ENCODE data around the gene ATG4A. TPM values are rescaled to one million over a fixed set of nuclear protein-coding genes. Genes with fewer than 3 reads are reported as not detected.

ATG4A gene
- total RNA-seq, 4 donors from 2014 or later: 9.3 to 23.3 (median 11.1) TPM

DNA sequence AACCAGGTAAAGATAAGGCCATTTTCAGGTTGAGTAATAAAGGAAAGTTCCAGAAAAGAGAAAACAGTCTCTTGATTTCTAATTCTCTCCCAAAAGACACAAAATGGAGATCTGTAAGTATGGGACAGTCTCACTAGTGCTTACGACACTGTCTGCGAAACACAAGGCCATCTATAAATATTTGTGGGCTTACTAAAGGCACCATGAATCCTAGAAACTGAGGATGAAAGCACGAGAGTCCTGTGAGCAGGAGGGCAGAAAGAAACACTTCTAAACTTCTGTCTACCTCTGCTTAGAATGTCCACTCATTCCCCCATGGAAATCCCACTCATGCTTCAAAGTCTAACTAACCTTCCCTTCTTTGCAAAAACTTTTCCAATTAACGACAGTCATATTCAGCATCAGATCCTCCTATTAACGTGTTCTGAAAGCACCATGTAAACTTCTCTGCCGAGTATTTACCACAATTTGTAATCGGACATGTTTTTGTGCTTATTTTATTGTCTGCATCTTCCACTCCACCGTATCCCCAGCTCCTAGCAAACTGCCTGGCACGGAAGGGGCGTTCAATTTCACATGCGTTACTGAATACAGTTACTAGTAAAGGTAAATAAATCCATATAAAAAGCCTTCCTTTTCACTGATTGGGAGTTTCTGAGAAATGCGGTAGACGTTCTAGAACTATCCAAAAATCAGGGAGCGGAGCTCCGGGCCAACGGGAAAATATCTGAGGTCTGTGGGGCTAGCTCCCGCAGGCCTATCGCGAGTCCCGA lies 901 bp upstream of the ATG4A start:
- H3K36me3 ChIP-seq: peaks cover 0 to 8% (median 0%) of the 10 kb centered on the region in 3 donors
- H3K4me3 ChIP-seq: peak overlapping the region; percentile 41 to 69 (median 54)
- TF ChIP-seq, protein P1, sequence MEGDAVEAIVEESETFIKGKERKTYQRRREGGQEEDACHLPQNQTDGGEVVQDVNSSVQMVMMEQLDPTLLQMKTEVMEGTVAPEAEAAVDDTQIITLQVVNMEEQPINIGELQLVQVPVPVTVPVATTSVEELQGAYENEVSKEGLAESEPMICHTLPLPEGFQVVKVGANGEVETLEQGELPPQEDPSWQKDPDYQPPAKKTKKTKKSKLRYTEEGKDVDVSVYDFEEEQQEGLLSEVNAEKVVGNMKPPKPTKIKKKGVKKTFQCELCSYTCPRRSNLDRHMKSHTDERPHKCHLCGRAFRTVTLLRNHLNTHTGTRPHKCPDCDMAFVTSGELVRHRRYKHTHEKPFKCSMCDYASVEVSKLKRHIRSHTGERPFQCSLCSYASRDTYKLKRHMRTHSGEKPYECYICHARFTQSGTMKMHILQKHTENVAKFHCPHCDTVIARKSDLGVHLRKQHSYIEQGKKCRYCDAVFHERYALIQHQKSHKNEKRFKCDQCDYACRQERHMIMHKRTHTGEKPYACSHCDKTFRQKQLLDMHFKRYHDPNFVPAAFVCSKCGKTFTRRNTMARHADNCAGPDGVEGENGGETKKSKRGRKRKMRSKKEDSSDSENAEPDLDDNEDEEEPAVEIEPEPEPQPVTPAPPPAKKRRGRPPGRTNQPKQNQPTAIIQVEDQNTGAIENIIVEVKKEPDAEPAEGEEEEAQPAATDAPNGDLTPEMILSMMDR (IDR thresholded peaks at IDR 0.05): no peak
- no peak for TF ChIP-seq POLR2A (IDR thresholded peaks at IDR 0.05)
- TF ChIP-seq EP300 (IDR thresholded peaks at IDR 0.05): no peak
- H3K27ac ChIP-seq: peak overlapping the region; percentile 76 to 90 (median 82)
- DNase-seq (ENCODE audit: low spot score in 2 of 2): no peak
- no peaks in the 10 kb centered on the region for H3K27me3 ChIP-seq
- peaks cover 0 to 17% (median 0%) of the 10 kb centered on the region in 4 donors for H3K4me1 ChIP-seq
- no peaks in the 10 kb centered on the region for H3K9me3 ChIP-seq
- 1 to 46% methylated on average over 20 of the region's 20 CpGs for WGBS, 2 donors

DNA sequence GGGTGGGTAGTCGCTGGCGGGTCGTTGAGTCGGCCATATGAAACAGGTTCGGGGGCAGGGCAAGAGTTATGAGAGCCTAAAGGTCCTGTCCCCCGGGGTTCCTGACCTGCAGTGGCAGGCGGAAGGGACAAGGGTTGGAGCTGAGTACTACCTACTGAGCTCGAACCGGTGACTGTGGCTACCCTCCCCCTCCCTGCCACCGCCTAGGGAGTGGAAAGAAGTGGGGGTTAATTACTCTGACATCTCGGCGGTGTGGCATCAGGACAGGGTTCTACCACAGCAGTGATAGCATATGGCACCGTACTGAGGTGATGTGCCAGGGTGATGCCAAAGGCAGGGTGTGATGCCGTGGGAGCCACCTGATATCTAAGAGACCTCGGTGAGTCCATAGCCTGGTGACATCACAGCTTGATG lies 307 bp downstream of the ATG4A start:
- peaks cover 0 to 5% (median 0%) of the 10 kb centered on the region in 3 donors for H3K36me3 ChIP-seq
- H3K4me1 ChIP-seq: peaks cover 0 to 17% (median 0%) of the 10 kb centered on the region in 4 donors
- H3K9me3 ChIP-seq: no peaks in the 10 kb centered on the region
- no peaks in the 10 kb centered on the region for H3K27me3 ChIP-seq
- 0 to 51% methylated on average over 8 to 15 of the region's 15 CpGs for WGBS, 2 donors
- H3K4me3 ChIP-seq: peak overlapping the region; percentile 50 to 69 (median 57)
- H3K27ac ChIP-seq: peak overlapping the region; percentile 44 to 90 (median 56)
- DNase-seq (ENCODE audit: low spot score in 2 of 2): no peak
- TF ChIP-seq, protein P1 (IDR thresholded peaks at IDR 0.05): no peak
- TF ChIP-seq POLR2A (IDR thresholded peaks at IDR 0.05): no peak
- TF ChIP-seq EP300 (IDR thresholded peaks at IDR 0.05): no peak

DNA sequence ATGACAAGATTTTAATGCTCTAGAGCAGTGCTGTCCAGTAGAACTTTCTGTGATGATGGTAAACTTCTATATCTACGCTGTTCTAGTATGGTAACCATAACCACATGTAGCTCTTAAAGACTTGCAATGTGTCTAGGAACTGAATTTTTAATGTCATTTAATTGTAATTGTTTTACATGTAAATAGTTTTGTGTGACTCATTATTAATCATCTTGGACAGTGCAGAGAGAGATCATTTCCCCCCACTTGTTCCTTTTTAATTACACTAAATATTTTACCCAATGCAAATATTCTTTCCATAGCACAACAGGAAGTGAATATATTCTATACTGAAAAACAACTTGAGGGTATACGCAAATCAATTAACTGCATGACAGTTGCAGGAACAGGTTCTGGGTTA lies 5.8 kb downstream of the ATG4A start:
- Histone ChIP-seq H3K36me3 (no peaks in the 10 kb centered on the region), H3K27ac (no peak overlapping the region), H3K4me1 (no peaks in the 10 kb centered on the region), H3K27me3 (no peaks in the 10 kb centered on the region), H3K9me3 (no peaks in the 10 kb centered on the region), H3K4me3 (no peak overlapping the region)
- WGBS, 2 donors: 92 to 94% methylated on average over 2 of the region's 2 CpGs
- TF ChIP-seq POLR2A (IDR thresholded peaks at IDR 0.05): no peak
- TF ChIP-seq, protein P1 (IDR thresholded peaks at IDR 0.05): no peak
- no peak for TF ChIP-seq EP300 (IDR thresholded peaks at IDR 0.05)
- no peak for DNase-seq (ENCODE audit: low spot score in 2 of 2)

DNA sequence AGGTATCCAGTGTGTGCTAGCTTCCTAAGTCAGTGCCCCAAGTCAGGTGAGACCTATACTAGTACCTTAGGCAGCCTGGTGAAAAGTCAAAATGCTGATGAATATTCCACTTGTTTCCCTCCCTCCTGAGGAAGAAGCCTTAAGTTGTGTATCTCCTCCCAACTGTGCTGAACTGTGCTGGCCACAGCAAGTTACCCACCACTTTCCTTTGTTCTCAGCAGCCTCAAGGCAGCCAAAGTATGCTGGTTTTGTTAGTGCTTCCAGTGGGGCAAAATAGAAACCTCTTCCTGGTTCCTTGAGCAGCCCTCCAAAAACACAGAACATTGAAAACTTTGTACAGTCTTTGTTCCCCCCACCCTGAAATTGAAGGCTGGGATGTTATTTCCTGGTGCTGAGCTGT lies 13.9 kb downstream of the ATG4A start:
- Histone ChIP-seq H3K27ac (no peak overlapping the region), H3K4me1 (no peaks in the 10 kb centered on the region), H3K36me3 (no peaks in the 10 kb centered on the region), H3K27me3 (no peaks in the 10 kb centered on the region), H3K9me3 (no peaks in the 10 kb centered on the region), H3K4me3 (no peak overlapping the region)
- TF ChIP-seq EP300 (IDR thresholded peaks at IDR 0.05) (no peak), POLR2A (IDR thresholded peaks at IDR 0.05) (no peak)
- TF ChIP-seq, protein P1 (IDR thresholded peaks at IDR 0.05): no peak
- DNase-seq (ENCODE audit: low spot score in 2 of 2): no peak

DNA sequence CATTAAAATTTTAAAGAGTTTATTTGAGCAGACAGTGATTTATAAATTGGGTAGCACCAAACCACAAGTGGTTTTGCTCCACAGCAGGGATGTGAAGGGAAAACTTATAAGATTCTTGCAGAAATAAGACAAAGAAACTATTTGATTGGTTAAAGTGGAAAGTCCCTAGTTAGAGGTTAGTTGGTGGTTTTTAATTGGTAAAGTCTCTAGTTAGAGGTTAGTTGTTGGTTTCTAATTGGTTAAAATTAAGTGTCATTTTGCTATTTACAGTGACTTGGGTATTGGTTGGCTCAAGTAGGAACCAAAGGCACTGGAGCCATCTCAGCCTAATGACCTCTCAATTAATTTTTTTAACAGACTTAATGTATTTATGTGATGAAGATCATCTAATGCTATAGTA lies 23.0 kb downstream of the ATG4A start:
- no peaks in the 10 kb centered on the region for H3K4me1 ChIP-seq
- no peaks in the 10 kb centered on the region for H3K9me3 ChIP-seq
- H3K27ac ChIP-seq: no peak overlapping the region
- no peaks in the 10 kb centered on the region for H3K36me3 ChIP-seq
- no peak overlapping the region for H3K4me3 ChIP-seq
- no peak for DNase-seq (ENCODE audit: low spot score in 2 of 2)
- peaks cover 0 to 15% of the 10 kb centered on the region in 2 donors for H3K27me3 ChIP-seq
- no peak for TF ChIP-seq POLR2A (IDR thresholded peaks at IDR 0.05)
- no peak for TF ChIP-seq EP300 (IDR thresholded peaks at IDR 0.05)
- TF ChIP-seq, protein P1 (IDR thresholded peaks at IDR 0.05): no peak

All from tibial nerve (tissue), 4 donors.